HG02571 (cell line): ENCODE measurements around the gene LAMB4.

ENCODE experiments used
- ATAC-seq: cut with Tn5 transposase; IDR thresholded peaks from one replicate; pipeline ENCODE4 v1.9.1; 2021; ENCODE audit warnings: mild to moderate bottlenecking, moderate library complexity; ENCODE audit not compliant: unreplicated experiment

Gene LAMB4

DNA sequence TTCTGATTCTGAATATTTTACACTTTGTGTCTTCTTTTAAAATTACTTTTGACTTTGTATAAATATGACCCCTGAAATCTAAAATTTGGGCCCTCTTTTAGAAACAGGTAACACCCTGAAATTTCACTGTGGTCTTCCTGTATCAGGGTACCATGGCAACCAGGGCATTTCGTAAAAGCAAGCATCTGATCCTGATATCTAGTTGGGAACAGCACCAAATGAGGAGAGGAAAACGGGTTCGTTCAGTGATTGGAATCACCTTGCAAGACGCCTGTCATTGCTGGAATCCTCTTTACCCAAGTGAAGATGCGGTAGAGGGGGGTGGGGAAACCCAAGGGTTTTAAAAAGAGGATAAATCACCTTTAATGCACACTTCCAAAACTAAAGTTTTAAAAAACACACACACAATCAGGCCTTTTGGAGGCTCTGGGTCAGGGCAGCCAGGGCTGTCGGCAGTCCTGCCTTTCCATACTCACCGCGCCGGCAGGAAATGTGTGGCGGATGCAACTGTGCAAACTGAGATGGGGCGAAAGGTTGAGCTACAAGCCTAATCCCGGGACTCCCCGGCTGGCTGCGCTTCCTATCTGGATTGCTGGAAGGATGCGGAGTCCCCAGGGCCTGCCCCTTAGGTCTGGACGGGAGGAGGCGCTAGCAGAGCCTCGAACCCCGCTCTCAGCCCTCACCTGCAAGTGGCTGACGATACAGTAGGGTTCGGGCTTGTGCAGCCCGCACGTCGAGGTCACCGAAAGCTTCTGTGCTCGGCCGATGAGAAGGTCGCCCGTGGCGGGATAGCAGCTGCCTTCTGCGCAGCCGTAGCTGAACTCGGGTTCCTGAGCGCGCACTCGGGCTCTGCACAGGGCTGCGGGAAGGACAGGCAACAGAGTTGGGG, 129.0 kb downstream of the LAMB4 start:
- no peak for ATAC-seq

DNA sequence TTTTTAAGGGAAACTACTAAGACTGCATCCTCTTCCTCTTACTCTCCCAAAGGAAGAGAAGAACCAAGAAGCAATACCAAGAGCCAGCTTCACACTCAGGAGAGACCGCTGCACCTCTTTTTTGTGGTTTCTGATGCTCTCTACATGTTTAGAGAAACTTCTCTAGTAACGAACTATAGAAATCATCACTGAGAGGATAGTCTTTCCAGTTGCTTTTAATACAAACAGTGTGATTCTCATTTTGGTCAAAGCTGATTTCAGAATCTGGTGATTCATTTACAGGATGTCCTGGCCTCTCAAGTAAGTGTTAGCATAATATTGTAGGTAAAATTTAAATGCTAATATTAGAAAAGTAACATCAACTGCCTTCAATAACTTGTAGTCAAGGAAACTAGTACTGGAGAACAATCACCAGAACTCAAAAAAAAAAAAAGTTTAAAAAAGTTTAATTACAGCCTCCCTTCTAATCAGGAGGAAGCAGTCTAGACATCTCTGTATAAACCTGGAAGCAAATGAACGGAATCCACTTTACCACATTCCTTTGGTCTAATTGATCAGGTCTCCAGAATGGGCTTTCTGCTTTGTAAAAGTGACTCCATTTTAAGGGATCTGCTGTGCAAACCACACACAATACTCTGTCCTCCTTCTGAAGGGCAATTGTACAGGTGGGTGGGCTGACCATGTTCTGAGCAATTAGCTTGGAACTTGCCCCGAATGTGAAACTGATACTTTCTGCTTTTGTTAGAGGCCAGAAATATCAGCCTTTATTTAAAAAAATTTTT, 130.2 kb downstream of the LAMB4 start:
- no peak for ATAC-seq

DNA sequence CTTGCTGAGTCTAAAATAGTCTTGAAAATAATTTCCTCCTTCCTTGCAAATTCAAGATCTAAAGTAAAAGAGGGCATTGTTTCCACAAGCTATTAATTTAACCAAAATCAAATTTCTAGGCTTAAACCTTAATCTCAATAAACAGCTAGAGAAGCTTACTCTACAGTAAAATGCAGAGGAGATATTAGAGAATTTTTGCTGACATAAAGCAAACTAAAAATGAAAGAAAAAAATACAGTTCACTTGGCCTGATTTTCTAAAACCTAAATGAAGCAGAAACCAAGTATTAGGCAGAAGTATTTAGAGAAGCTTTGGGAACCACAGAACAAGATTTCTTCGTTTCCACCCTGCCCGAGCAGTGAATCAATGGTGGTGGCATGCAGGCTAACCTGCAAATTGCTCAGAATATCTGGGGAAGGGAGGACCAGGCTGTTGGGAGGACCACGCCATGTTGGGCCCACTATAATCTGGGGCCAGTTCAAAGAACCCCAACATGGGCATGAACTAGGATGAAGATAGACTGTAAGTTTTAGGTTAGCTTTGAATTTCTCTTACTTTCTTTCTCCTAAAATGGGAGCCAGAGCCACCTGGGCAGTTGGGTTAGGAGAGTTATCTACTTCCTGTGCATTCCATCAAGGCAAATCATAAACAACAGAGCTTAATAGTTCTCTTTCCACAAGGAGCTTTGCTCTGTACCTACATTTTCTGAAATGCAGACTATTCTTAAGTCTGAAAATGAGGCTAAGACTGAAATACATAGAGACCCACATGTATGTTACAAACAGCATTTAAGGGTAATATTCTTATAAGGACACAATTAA, 131.3 kb downstream of the LAMB4 start:
- ATAC-seq: no peak

DNA sequence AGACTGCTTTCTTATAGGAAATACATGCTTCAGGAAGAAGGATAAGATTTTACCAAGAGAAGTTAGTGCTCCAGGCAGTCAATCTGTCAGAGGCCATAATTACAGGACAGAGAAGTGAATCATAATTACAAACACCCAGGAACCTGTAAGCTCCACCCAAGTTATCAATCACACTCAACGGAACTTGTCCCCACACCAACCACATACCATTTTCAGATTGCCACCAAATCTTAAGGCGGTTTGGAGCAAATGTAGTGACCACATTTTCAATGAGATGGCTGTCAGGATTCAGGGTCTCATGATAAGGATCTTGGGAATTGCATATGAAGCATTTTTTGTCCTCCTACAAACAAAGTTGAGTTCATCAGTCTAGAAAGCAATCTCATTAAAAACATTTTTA, 132.0 kb downstream of the LAMB4 start:
- ATAC-seq: no peak

DNA sequence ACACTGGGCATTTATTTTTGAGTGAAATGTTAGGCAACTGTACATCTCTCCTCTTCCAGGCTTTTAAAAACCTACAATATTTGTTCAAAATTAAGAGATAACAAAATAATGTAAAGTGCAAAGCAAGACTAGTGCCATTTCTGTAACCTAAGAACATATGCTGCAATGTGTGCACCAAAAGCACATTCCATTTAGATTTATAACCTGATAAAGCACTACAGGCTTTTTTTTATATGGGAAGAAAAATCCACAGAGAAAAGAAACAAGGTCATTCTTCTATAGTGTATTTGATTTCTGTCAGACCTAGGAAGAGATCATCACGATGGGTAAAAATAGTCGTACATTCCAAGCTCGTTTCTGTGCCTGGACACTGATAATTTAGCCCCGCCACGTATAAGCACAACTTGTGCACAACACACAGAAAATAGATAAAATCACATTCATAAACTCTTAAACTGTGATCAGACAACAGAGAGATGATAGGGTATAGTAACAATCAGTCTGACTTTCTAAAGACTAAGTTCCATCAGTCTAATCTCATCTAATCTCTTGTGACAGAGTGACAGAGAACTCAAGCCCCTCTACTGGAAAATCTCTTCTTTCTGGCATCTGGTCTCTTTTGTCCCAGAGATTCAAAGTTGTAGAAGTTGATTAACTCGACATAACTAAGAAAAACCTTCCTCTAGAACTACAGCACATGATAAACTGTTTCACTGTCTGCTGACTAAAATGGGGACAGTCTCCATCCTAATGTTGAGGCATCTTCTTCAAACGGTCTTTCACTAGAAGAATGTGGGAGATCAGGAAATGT, 133.9 kb downstream of the LAMB4 start:
- no peak for ATAC-seq

DNA sequence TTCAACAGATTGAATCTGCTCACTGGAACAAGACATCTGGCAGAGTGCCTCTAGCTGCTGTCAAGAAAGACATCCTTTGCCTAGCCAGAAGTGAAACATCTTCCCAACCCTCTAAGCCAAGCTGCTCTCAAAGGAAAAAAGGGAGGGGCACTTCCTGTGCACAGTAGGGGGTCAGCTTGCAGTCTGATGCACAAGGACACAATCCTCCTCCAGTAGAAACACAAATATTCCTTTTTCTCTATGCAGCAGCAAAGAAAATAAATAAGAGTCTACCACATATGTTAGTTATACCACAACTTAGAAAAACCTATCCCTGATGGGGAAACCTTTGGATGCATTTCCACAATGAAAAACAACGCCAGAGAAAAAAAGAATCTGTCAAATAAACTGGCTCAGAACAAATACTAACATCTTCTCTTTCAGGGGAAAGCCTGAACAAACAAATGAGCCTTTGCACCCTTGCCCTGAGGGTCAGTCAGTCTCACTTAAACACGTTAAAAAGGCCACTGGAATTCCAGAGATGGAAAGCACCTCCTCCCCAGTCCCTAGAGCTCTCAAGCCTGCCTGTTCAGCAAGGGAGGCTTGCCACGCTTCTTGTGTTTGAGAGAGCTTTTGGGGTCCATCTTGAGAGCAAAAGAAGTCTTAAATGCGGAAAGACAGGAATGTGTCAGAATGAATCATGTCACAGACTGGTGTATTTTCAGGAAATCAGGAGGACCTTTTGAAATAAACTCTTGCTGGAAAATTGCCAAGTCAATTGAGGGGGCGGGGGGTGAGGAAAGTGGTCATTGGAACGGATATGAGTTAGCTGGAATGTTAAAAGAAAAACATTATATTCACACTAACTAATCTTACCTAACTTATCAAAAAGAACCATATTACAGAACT, 134.7 kb downstream of the LAMB4 start:
- no peak for ATAC-seq

DNA sequence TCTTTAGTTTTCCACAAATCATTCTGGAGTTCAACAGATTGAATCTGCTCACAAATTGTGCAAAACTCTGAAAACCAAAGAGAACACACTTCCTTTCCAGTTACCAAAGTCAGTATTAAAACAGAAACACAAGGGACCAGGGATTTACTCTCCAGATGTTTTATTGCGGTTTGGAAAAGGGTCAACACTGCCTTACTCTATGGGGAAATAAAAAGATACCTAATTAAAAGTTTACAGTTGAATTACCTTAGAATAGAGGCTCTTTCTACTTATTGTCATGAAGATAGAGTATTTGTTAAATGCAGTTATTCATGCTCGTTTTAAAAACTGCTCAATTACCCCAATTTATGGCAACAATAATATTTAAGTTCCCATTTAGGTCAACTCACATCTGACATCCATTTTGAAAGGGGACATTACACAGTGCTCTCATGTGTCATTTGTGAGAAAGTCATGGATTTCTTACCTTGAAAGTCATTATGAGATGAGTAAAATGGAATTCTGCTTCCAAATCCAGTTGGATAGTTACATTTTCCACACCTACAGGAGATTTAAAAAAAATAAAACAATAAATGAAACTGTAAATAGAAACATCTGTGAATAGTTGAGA, 135.6 kb downstream of the LAMB4 start:
- no peak for ATAC-seq

DNA sequence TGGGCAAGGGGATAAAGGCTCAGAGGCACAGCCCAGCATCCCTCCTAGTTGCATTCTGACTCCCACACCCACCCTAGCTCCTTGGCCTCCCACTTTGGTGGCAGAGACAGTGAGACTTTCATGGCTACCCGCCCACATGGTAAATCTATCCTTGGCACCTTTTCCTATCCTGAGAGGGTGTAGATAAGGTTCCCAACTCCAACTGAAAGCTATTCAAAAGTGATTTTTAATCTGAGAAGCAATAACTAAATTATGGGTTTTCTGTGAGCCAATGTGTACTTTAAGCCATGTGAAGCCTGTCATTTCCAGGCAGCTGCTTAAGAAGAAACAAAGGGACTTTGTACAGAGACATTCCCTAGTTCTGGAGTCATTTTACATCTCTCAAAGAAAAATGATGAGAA, 136.3 kb downstream of the LAMB4 start:
- ATAC-seq: no peak

DNA sequence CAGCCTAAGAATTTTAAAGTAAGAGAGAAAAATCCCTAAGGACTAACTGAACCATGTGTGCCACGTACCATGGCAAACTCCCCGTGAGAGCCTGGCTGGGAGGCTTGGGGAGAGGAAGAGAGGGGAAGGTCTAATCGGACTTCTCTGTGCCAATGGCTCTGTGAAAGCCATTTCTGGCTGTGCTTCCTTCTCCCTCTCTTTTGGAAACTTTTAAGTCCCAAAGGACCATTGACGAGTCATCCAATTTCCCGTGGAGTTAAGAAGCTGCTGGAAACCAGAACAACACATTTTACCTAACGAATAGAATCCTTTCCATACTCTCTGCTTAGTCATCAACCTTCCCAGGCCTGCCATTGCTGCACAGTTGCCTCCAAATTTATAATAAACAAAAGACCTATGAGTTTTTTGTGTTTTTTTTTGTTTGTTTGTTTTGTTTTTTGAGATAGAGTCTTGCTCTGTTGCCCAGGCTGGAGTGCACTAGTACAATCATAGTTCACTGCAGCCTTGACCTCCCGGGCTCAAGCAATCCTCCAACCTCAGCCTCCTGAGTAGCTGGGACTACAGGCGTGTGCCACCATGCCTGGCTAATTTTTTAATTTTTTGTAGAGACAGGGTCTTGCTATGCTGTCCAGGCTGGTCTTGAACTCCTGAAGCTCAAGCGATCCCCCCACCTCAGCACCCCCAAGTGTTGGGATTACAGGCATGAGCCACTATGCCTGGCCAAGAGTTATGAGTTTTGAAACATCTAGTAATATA, 140.4 kb downstream of the LAMB4 start:
- no peak for ATAC-seq

DNA sequence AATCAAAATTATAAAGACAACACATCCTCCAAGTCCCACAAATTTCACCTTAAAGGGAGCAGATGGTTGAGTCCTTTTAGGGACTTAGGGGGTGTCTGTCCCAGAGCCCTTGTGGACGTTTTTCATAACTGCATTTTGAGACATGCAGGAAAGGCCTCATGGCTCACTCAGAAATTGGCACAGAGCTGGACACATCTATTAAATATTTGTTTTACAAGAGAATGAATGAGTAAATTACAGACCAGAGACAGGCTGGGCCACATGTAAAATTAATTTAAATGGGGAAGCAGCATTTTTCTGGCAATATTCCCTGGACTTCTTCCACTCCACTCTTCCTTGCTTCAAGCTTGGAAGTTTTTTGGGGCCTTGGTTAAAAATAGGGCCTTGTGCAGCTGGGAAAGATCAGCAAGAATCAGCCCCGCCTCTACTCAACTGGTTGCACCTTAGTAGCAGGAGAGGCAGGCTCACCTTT, 147.2 kb downstream of the LAMB4 start:
- no peak for ATAC-seq

DNA sequence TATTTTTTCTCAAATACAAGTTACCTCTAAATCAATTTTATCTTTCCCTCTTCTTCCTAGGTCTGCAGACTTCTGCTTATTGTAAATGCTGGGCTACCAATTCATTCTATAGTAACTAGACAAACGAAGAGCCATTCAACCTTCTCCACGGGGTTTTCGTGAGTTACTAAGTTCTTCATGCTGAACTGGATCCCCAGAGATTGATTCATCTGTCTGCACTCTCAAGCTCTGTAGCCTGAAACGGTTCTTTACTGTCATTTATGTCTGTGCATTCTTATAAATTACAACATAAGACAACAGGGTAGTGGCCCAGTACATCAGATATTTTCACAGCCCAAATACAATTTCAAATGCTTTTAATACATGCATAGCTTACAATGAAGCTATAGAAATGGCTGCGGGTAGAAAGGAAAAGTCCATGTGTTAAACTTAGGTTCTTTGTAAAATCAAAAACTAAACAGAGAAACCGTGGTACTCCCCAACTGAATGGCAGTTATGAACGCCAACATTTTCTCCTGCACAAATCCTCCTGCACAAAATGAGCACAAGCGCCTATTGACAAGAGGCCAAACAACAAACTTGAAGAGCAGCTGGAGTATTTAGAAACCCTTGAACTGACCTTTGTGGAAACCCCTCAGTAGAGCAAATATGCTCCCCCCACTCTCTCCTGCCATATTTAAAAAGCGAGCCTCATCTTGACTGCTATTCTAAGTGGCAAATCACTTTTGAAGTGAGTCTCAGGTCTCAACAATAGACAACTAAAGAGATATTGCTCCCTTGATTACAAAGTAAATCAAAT, 147.9 kb downstream of the LAMB4 start:
- no peak for ATAC-seq

DNA sequence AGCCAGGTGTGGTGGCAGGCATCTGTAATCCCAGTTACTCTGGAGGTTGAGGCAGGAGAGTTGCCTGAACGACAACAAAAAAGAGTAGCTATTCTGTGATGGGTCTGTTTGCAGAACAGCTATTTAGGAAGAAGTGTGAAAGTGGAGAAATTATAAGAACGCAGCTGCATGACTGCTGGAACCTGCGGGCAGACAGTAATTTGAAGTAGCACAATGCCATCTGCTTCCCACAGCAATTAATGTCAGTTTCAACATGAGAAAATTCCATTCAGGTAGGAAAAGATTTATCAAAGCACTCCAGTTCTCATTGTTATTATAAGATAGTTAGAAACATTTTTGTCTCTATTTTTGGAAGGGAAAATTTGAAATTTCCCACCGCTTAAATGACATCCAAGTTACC, 148.7 kb downstream of the LAMB4 start:
- no peak for ATAC-seq

DNA sequence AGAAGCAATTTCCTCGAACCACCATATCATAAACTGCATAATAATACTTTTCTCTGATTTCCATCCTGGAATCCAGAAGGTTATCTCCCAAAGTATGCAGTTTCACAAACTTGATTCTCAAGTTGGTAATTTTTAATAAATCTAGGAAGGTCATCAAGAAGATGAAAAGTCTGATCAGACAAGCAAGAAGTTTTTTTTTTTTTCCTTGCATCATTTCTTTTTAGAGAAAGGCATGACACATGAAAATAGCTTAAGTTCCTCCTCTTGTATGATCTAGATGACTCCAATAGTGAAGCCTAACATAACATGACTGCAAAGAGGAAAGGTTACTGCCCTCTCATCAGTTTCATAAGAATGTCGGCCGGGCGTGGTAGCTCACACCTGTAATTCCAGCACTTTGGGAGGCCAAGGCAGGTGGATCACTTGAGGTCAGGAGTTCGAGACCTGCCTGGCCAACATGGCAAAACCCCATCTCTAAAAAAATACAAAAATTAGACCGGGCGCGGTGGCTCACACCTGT, 149.4 kb downstream of the LAMB4 start:
- no peak for ATAC-seq

DNA sequence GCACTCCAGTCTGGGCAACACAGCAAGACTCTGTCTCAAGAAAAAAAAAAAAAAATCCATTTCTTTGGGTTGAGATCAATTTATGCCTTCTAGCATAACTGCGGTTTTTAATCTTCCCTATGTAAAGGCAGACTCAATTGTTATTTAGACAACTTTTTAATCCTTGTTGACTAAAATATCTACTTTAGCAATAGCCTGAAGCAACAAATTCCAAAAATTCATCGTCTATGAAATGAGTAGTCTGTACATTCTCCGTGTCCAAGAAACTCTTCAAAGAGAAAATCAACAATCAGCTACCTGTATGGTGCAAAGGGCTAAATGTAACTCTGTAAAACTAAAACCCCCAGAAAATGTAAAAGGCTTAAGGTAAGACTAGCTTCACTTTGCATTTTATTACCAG, 150.0 kb downstream of the LAMB4 start:
- ATAC-seq: no peak

DNA sequence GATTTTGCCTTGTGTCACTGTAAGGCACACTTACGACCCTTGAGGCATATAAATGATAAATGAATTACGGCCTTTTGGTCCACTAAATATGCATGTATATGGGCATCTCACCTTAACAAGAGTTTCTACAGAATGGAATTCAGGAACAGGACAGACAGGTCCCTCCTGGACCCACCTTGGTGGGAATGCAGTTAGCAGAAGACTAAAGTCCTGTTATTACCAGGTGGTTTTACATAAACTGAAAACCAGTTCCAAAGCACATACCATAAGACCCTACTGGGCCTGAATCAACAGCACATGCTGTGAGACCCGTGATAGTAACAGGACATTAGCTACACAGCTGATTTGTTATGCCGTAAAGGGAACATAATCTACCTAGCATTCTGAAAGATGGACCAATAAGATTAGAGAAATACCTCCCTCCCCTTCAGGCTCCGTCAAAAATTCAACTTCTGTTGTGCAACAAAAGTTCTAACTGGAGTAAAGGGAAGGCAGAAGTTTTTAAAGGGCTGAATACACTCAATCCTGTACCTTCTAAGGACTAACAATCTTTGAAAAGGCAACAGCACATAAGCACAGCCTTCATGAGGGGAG, 151.2 kb downstream of the LAMB4 start:
- no peak for ATAC-seq

DNA sequence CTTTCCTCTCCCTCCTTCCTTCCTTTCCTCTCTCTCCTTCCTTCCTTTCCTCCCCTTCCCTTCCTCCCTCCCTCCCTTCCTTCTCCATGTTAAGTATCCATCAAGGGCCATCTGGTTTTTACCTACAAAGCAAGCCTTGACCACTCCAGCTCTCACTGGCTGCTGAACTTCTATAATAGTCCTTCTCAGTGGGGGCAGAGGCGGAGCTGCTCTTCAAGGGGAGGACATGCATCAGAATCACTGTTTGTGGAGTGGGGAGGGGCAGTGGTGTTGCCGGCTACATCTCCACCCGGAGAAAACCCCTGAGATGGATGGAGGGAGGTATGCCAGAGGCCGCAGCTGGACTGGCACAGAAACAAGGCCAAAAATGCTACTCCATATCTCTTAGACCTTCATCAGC, 153.1 kb downstream of the LAMB4 start:
- no peak for ATAC-seq

DNA sequence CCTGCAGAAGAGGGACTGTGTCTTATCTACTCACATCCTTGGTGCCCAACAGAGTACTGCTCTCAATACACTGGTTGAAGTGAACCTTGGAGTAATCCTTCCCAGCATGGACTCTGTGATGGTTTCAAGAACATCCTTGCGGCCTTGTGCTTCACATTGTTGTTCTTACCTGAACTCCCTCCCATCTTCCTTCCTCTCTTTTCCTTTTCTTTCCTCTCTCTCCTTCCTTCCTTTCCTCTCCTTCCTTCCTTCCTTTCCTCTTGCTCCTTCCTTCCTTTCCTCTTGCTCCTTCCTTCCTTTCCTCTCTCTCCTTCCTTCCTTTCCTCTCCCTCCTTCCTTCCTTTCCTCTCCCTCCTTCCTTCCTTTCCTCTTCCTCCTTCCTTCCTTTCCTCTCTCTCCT, 153.5 kb downstream of the LAMB4 start:
- ATAC-seq: no peak
